GM19099 (cell line): ENCODE measurements around the gene PSMB1.

ENCODE experiments used
- POLR2A ChIP-seq: IDR thresholded peaks from 3 replicates; pipeline ENCODE4 v1.6.1; 2011; ENCODE audit warnings: low read depth; ENCODE audit not compliant: insufficient read length; ENCODE audit errors: extremely low read depth

The PSMB1 gene

GRCh38 chr6:170516783-170517616, 36.1 kb downstream of the PSMB1 start:
- no peak for TF ChIP-seq POLR2A

GRCh38 chr6:170514908-170515307, 38.2 kb downstream of the PSMB1 start:
- TF ChIP-seq POLR2A: no peak

GRCh38 chr6:170512249-170512648, 40.9 kb downstream of the PSMB1 start:
- TF ChIP-seq POLR2A: no peak

- no peak for TF ChIP-seq POLR2A
These were observed 42.5 kb downstream of the PSMB1 start for GRCh38 chr6:170510631-170511030.

GRCh38 chr6:170509723-170510018, 43.4 kb downstream of the PSMB1 start:
- TF ChIP-seq POLR2A: no peak

GRCh38 chr6:170506446-170506845, 46.7 kb downstream of the PSMB1 start:
- no peak for TF ChIP-seq POLR2A

- TF ChIP-seq POLR2A: no peak
These were observed 47.8 kb downstream of the PSMB1 start for GRCh38 chr6:170505306-170505705.

GRCh38 chr6:170504479-170504878, 48.6 kb downstream of the PSMB1 start:
- TF ChIP-seq POLR2A: no peak

GRCh38 chr6:170503414-170503761, 49.7 kb downstream of the PSMB1 start:
- TF ChIP-seq POLR2A: no peak

- TF ChIP-seq POLR2A: no peak
These were observed 52.0 kb downstream of the PSMB1 start for GRCh38 chr6:170500955-170501590.

- TF ChIP-seq POLR2A: no peak
These were observed 55.2 kb downstream of the PSMB1 start for GRCh38 chr6:170497841-170498301.

GRCh38 chr6:170493354-170493753, 59.8 kb downstream of the PSMB1 start:
- no peak for TF ChIP-seq POLR2A

GRCh38 chr6:170490259-170490658, 62.8 kb downstream of the PSMB1 start:
- TF ChIP-seq POLR2A: no peak

GRCh38 chr6:170489836-170490235, 63.3 kb downstream of the PSMB1 start:
- TF ChIP-seq POLR2A: no peak

- TF ChIP-seq POLR2A: no peak
These were observed 65.3 kb downstream of the PSMB1 start for GRCh38 chr6:170487707-170488329.

- TF ChIP-seq POLR2A: no peak
These were observed 67.9 kb downstream of the PSMB1 start for GRCh38 chr6:170485159-170485558.
